K562 (cell line): Measurements from ENCODE around the gene NFYC. TPM values are rescaled to one million over a fixed set of nuclear protein-coding genes. Genes with fewer than 3 reads are reported as not detected.
"Not testable (repeated sequence)": the region's sequence is repeated elsewhere in the genome, so short reads cannot be mapped to it uniquely, and the experiment has no call there.

ENCODE experiments used
- ATAC-seq: fragments of 200-7000 bp; cut with Tn5 transposase; 3 replicates; pipeline ENCODE4 v1.9.1; 2020; ENCODE audit warnings: moderate library complexity
- BruUV-seq: library from RNA; stranded (reverse); fragments of 400-500 nt; replicated peaks from 2 replicates; lab custom pipeline; 2021; lab: Mats Ljungman, UMichigan
- CTCF ChIA-PET: fragments of 300-600 bp; formaldehyde crosslinking; extraction: SDS; loops from one replicate; lab custom pipeline; 2021; ENCODE audit warnings: low intra/inter-chr PET ratio; lab: Yijun Ruan, JAX
- POLR2A ChIA-PET: fragments of 300-600, 350-650 bp; sonication (Branson Sonifier 250); formaldehyde crosslinking; extraction: SDS; loops from one replicate; lab custom pipeline; 2021; ENCODE audit warnings: antibody characterized with exemption, inconsistent platforms; lab: Yijun Ruan, JAX
- DNase-seq, 4 experiments: peaks; one replicate each; pipeline versions ENCODE4 v3.0.0 to v3.0.0-alpha.2; 2011 to 2018; ENCODE audit warnings: low spot score in 3 of 4, mixed read lengths in 3 of 4; ENCODE audit errors: extremely low read depth in 1 of 4
- FAIRE-seq: peaks from 2 replicates; lab custom pipeline; 2011; peaks lifted over from hg19 to GRCh38; lab: Jason Lieb, UNC
- H2AFZ ChIP-seq: 2 replicates; pipeline ENCODE4 v1.6.0; 2011; ENCODE audit warnings: low read depth, low read length, control low read depth, inconsistent platforms
- H3K27ac ChIP-seq: fragments of 200-600 bp; 3 replicates; pipeline ENCODE4 v1.8.0; 2011; ENCODE audit warnings: low read depth, mild to moderate bottlenecking, control low read depth, inconsistent platforms, low read length, moderate library complexity, mixed read lengths; ENCODE audit errors: extremely low read depth
- H3K27me3 ChIP-seq, 2 experiments: fragments of 300-600 bp in 1 of 2; 2 replicates in 1 of 2; 3 replicates in 1 of 2; pipeline versions ENCODE4 v1.6.0 to v1.8.0; 2011; ENCODE audit warnings: inconsistent platforms in 2 of 2, low read length in 2 of 2, mild to moderate bottlenecking in 1 of 2, mixed read lengths in 1 of 2, moderate library complexity in 1 of 2; ENCODE audit not compliant: control insufficient read depth in 2 of 2, insufficient read depth in 2 of 2
- H3K36me3 ChIP-seq: fragments of 300-600 bp; 3 replicates; pipeline ENCODE4 v1.8.0; 2011; ENCODE audit warnings: mild to moderate bottlenecking, low read length, inconsistent platforms; ENCODE audit not compliant: control insufficient read depth, insufficient read depth
- H3K4me1 ChIP-seq, 2 experiments: fragments of 200-600 bp in 1 of 2; replicated peaks in 1 of 2; 2 replicates in 1 of 2; 3 replicates in 1 of 2; pipeline versions ENCODE4 v1.5.1 to v1.8.0; 2011; ENCODE audit warnings: inconsistent platforms in 2 of 2, low read length in 2 of 2, mild to moderate bottlenecking in 1 of 2, mixed read lengths in 1 of 2, moderate library complexity in 1 of 2; ENCODE audit not compliant: control insufficient read depth in 2 of 2, insufficient read depth in 2 of 2
- H3K4me2 ChIP-seq: 2 replicates; pipeline ENCODE4 v1.6.1; 2011; ENCODE audit warnings: low read length, control low read depth, inconsistent platforms, mixed read lengths; ENCODE audit not compliant: insufficient read depth
- H3K4me3 ChIP-seq: fragments of 200-600 bp; sonication (generic), shearing (Covaris generic); 2 replicates; pipeline ENCODE4 v1.5.1; 2016; ENCODE audit warnings: control low read depth, inconsistent platforms
- H3K79me2 ChIP-seq: fragments of 200-600 bp; 3 replicates; pipeline ENCODE4 v1.8.0; 2011; ENCODE audit warnings: low read length, inconsistent platforms; ENCODE audit not compliant: control insufficient read depth, insufficient read depth
- H3K9ac ChIP-seq, 2 experiments: 2 replicates each; pipeline versions ENCODE4 v1.6.0 to v1.6.1; 2011; ENCODE audit warnings: low read depth in 2 of 2, low read length in 2 of 2, control low read depth in 1 of 2, inconsistent platforms in 1 of 2, mild to moderate bottlenecking in 1 of 2, mixed read lengths in 1 of 2; ENCODE audit not compliant: insufficient read depth in 1 of 2
- H3K9me1 ChIP-seq: one replicate; pipeline ENCODE4 v1.6.0; 2011; ENCODE audit warnings: inconsistent platforms, mild to moderate bottlenecking, low read length, moderate library complexity; ENCODE audit not compliant: control insufficient read depth, insufficient read depth
- H3K9me3 ChIP-seq: replicated peaks from 2 replicates; pipeline ENCODE4 v1.5.1; 2011; ENCODE audit warnings: low read depth, low read length, inconsistent platforms; ENCODE audit not compliant: control insufficient read depth, insufficient read depth
- H4K20me1 ChIP-seq: replicated peaks from 2 replicates; pipeline ENCODE4 v1.6.1; 2011; ENCODE audit warnings: low read length, inconsistent platforms, mixed read lengths; ENCODE audit not compliant: control insufficient read depth, insufficient read depth
- DIDO1 ChIP-seq: fragments of 450-650 bp; IDR thresholded peaks from 2 replicates; pipeline ENCODE4 v1.6.1; 2016; ENCODE audit warnings: low read depth, missing biosample characterization, missing genetic modification characterization
- EGR1 ChIP-seq: fragments of 450-650 bp; conservative IDR thresholded peaks from 2 replicates; pipeline ENCODE4 v1.6.1; 2017; ENCODE audit warnings: mild to moderate bottlenecking
- FOS ChIP-seq: IDR thresholded peaks from 3 replicates; pipeline ENCODE4 v1.6.1; 2011; ENCODE audit not compliant: insufficient read length; ENCODE audit errors: extremely low read depth
- ID3 ChIP-seq, 2 experiments: fragments of 250-450 bp in 1 of 2; fragments of 450-650 bp in 1 of 2; sonication (Bioruptor Pico) in 1 of 2; IDR thresholded peaks; 2 replicates each; pipeline versions ENCODE4 v1.6.1 to v1.8.0; 2016 to 2021; ENCODE audit warnings: mild to moderate bottlenecking in 2 of 2, moderate library complexity in 2 of 2, missing compliant biosample characterization in 1 of 2, missing genetic modification characterization in 1 of 2
- MEIS2 ChIP-seq: fragments of 450-650 bp; IDR thresholded peaks from 2 replicates; pipeline ENCODE4 v1.6.1; 2014; ENCODE audit warnings: mild to moderate bottlenecking; ENCODE audit not compliant: partially characterized antibody
- PKNOX1 ChIP-seq: fragments of 450-650 bp; IDR thresholded peaks from 2 replicates; pipeline ENCODE4 v1.6.1; 2016
- SMARCA4 ChIP-seq: fragments of 450-650 bp; IDR thresholded peaks from 2 replicates; pipeline ENCODE4 v1.6.1; 2016
- SOX6 ChIP-seq: fragments of 450-650 bp; IDR thresholded peaks from 2 replicates; pipeline ENCODE4 v1.6.1; 2014; ENCODE audit warnings: mild to moderate bottlenecking
- XRCC5 ChIP-seq: fragments of 200-400 bp; formaldehyde crosslinking; IDR thresholded peaks from 2 replicates; pipeline ENCODE4 v1.6.1; 2017; ENCODE audit warnings: low read depth, mild to moderate bottlenecking, low read length
- ZNF140 ChIP-seq: fragments of 250-450 bp; sonication (Bioruptor Pico); IDR thresholded peaks from 2 replicates; pipeline ENCODE4 v1.8.0; 2021; ENCODE audit warnings: moderate library complexity, mild to moderate bottlenecking, inconsistent platforms
- WGBS: fragments of 100-300 bp; shearing (Covaris generic); methylation state at CpG from one replicate; pipeline ENCODE4 v1.1.6; 2016; ENCODE audit warnings: low coverage, mixed read lengths; ENCODE audit not compliant: insufficient coverage; ENCODE audit errors: missing lambda C conversion rate; 5-methylcytosine and 5-hydroxymethylcytosine counted together
- in situ Hi-C: fragments of 300-500 bp; cut with MboI; formaldehyde crosslinking; loops from 4 replicates; pipeline ENCODE4 v1.15.0; 2018; ENCODE audit warnings: inconsistent platforms, mixed read lengths
- intact Hi-C: fragments of 100-400 bp; cut with micrococcal nuclease; formaldehyde crosslinking; loops from 2 replicates; pipeline ENCODE4 v1.14.2; 2022
- polyA plus RNA-seq, 8 experiments: library from polyadenylated mRNA; depleted of rRNA in 4 of 8; stranded (reverse) in 5 of 8; unstranded in 3 of 8; fragments of >200 nt; fragmentation: Nextera tagmentation in 2 of 8; fragmentation: Illumina TruSeq in 1 of 8; extraction: Ambion mirVana in 2 of 8; extraction: Trizol in 1 of 8; gene quantifications; 2 replicates each; pipeline versions ENCODE4 v1.2.1 to v1.2.3, GENCODE V29; 2011 to 2014; ENCODE audit warnings: inconsistent platforms in 1 of 8, missing spikeins in 1 of 8
- total RNA-seq, 7 experiments: library from RNA; depleted of rRNA in 6 of 7; stranded (reverse); fragments of >200 nt in 6 of 7; fragmentation: Illumina TruSeq in 2 of 7; extraction: Trizol in 2 of 7; gene quantifications; 2 replicates each; pipeline versions ENCODE4 v1.2.1 to v1.2.3, GENCODE V29; 2011 to 2021; ENCODE audit warnings: low replicate concordance in 1 of 7
- TF ChIP-seq, protein P1 (sequence below), 2 experiments: fragments of 450-650 bp in 1 of 2; sonication (generic) in 1 of 2; formaldehyde crosslinking in 1 of 2; IDR thresholded peaks in 1 of 2; conservative IDR thresholded peaks in 1 of 2; 2 replicates each; pipeline versions ENCODE4 v1.6.1 to v1.8.1; 2016 to 2023; ENCODE audit warnings: mild to moderate bottlenecking in 2 of 2, moderate library complexity in 2 of 2, inconsistent platforms in 1 of 2, missing genetic modification reagents in 1 of 2

The NFYC gene
- total and polyA plus RNA-seq, 9 of the 15 experiments (the other 6 are each of a cell fraction or from before 2014, with no cell fraction given), result 4.8 to 59.8 (median 41.1) TPM

GRCh38 chr1:40702810-40703209, 11.3 kb downstream of the NFYC start:
- H3K9ac ChIP-seq, intact Hi-C loops, H3K9me1 ChIP-seq, ATAC-seq, H3K27ac ChIP-seq, H3K27me3 ChIP-seq, FAIRE-seq, H3K4me2 ChIP-seq, H3K9me3 ChIP-seq, H3K36me3 ChIP-seq, H2AFZ ChIP-seq, CTCF ChIA-PET, H4K20me1 ChIP-seq, in situ Hi-C loops, BruUV-seq, DNase-seq, H3K4me3 ChIP-seq: not testable (repeated sequence)
- POLR2A ChIA-PET, result interaction anchor here (0.6 to 14.0 kb wide), 5 partner anchors 8 to 171 kb away, joined by 3 to 212 read pairs (median 4); partner anchors contain the start of genes NFYC and ZNF684
- peaks cover 87% of the 10 kb centered on the region for H3K79me2 ChIP-seq
- WGBS, result 79% methylated on average over 9 of the region's 9 CpGs
- 0 out of 2 replicates have a peak, but pooled peaks have one; percentile 10 for TF ChIP-seq EGR1
- peaks cover 0 to 29% of the 10 kb centered on the region in 2 experiments; a peak in 4 of 5 replicates for H3K4me1 ChIP-seq

- no peaks in the 10 kb centered on the region for H3K9me1 ChIP-seq
- no peaks in the 10 kb centered on the region for H3K27me3 ChIP-seq
- H3K4me1 ChIP-seq, result peaks cover 0 to 32% of the 10 kb centered on the region in 2 experiments; a peak in 4 of 5 replicates
- POLR2A ChIA-PET, result interaction anchor here (0.6 to 14.0 kb wide), 7 partner anchors 8 to 784 kb away, joined by 3 to 212 read pairs (median 3); partner anchors contain the start of genes NFYC and ZNF684
- DNase-seq (peak in 2 of 4 experiments; percentile 34 to 46), ATAC-seq (peak; percentile 38), FAIRE-seq (no peak)
- CTCF ChIA-PET, result no interaction called here
- no peaks in the 10 kb centered on the region for H3K36me3 ChIP-seq
- WGBS, result 44% methylated on average over 3 of the region's 3 CpGs
- H2AFZ ChIP-seq, result no peak overlapping the region
- no peak overlapping the region for H3K9ac ChIP-seq
- intact Hi-C loops, result no loop called here
- peaks cover 87% of the 10 kb centered on the region for H3K79me2 ChIP-seq
- in situ Hi-C loops, result no loop called here
- H3K27ac ChIP-seq, result no peak overlapping the region
- H3K4me3 ChIP-seq, result no peak overlapping the region
- no peak overlapping the region for H3K4me2 ChIP-seq
- no peaks in the 10 kb centered on the region for H3K9me3 ChIP-seq
- no peaks in the 10 kb centered on the region for H4K20me1 ChIP-seq
- BruUV-seq, result no TSS peak
- TF ChIP-seq MEIS2 (peak; percentile 66), DIDO1 (no peak), SMARCA4 (peak; percentile 23; the same call in 1 of the 2 replicates), PKNOX1 (peak; percentile 36; the same call in 1 of the 2 replicates), XRCC5 (no peak), SOX6 (no peak), ID3 (CRISPR knock-in tag; IDR thresholded peaks at IDR 0.05) (no peak), ID3 (tag; IDR thresholded peaks at IDR 0.05) (no peak), ZNF140 (no peak), FOS (peak; percentile 12)
- TF ChIP-seq, protein P1, sequence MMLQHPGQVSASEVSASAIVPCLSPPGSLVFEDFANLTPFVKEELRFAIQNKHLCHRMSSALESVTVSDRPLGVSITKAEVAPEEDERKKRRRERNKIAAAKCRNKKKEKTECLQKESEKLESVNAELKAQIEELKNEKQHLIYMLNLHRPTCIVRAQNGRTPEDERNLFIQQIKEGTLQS (IDR thresholded peaks at IDR 0.05), result peak; percentile 62; the same call in 1 of the 2 replicates
- TF ChIP-seq, protein P1 (CRISPR knock-in tag; conservative IDR thresholded peaks at IDR 0.05), result no peak
Measured at GRCh38 chr1:40703316-40703715, 11.8 kb downstream of the NFYC start.
